HG02763 (cell line): ENCODE measurements around the gene CDK17.
"Not testable (repeated sequence)": the region's sequence is repeated elsewhere in the genome, so short reads cannot be mapped to it uniquely, and the experiment has no call there.

Source experiments
- ATAC-seq: cut with Tn5 transposase; IDR thresholded peaks from one replicate; pipeline ENCODE4 v1.9.1; 2021; ENCODE audit warnings: mild to moderate bottlenecking, moderate library complexity; ENCODE audit not compliant: unreplicated experiment

The CDK17 gene

GRCh38 chr12:96399919-96400630, at the start of gene CDK17:
Gene CDK17, minus strand, starts transcription at chr12:96400439. Its CDS starts 65,603 bp downstream, at chr12:96334836.
- peak; percentile 45 for ATAC-seq

DNA sequence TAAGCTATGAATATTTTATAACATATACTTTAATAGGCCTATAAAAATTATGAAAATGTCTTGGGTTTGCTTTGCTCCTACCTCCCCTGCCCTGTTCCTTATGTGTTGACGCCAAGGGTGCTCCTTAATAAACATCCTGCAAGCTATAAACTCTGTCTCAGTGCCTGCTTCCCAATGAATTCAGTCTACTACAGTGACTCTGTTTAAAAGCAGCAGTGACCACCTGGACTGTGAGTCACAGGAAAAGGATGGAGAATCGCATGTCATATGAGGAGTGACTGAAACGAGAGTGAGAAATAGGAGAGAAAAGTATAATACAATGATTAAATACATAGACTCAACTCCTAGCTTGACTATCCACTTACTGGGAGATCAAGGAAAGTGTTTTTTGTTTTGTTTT, 48.1 kb upstream of the CDK17 start:
- no peak for ATAC-seq

GRCh38 chr12:96447256-96447655, 47.0 kb upstream of the CDK17 start:
- no peak for ATAC-seq

GRCh38 chr12:96445691-96446583, 45.7 kb upstream of the CDK17 start:
- ATAC-seq, result no peak

DNA sequence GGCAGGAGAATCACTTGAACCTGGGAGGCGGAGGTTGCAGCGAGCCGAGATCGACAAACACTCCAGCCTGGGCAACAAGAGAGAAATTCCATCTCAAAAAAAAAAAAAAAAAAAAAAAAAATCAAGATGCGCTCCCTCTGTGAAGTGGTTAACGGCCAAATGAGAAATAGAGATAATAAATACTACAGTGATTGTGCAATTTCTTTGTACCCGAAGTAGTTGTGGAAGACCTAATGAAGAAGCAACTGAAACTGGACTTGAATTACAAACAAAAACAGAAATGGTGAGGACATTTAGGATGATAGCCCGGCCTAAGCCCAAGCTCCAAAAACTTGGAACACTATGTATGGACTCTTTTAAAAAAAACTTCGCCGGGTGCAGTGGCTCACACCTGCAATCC, 44.2 kb upstream of the CDK17 start:
- no peak for ATAC-seq

DNA sequence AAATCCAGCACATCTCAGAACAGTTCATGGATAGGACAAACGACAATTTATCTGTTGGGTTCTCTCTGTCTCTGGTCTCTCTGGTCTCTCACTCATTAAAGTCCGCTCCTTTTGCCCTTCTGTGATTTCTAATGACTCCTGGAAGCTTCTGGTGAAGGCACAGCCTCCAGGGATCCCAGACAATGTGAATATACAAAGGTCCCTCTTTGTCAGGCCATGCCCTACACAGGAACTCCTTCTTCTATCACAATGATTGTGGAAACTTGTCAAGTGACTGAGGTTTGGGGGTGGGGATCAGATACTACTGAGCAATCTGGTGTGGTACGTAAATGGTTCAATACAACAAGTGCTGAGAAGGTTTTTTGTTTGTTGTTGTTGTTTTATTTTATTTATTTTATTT, 42.7 kb upstream of the CDK17 start:
- ATAC-seq, result no peak

DNA sequence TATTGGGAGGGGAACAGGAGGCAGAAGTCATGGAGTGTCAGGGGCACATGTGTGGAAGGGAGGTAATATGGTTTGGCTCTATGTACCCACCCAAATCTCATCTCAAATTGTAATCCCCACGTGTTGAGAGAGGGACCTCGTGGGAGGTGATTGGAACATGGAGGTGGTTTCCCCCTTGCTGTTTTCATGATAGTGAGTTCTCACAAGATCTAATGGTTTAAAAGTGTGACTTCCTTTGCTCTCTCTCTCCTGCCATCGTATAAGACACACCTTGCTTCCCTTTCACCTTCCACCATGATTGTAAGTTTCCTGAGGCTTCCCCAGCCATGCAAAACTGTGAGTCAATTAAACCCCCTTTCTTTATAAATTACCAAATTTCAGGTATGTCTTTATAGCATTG, 41.6 kb upstream of the CDK17 start:
- no peak for ATAC-seq

DNA sequence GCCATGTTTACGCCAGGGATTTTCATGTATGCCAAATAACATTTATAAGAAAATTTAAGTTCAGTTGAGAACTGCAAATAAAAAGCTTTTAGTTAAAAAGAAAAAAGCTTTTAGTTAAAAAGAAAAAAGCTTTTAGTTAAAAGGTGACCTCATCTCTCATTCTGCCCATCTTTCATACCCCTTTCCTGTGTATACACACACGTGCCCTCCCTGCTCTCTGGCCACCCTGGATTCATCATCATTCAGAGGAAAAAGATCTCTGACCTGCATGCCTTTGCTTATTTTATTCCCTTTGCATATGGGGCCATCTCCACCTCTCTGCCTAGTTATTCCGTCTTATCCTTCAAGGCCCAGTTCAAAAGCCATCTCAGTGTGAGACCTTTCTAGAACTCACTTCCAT, 38.1 kb upstream of the CDK17 start:
- ATAC-seq, result no peak

- ATAC-seq, result no peak
Observed at GRCh38 chr12:96437171-96437445, 36.9 kb upstream of the CDK17 start.

- ATAC-seq, result no peak
Observed at GRCh38 chr12:96436366-96437170, 36.3 kb upstream of the CDK17 start.

DNA sequence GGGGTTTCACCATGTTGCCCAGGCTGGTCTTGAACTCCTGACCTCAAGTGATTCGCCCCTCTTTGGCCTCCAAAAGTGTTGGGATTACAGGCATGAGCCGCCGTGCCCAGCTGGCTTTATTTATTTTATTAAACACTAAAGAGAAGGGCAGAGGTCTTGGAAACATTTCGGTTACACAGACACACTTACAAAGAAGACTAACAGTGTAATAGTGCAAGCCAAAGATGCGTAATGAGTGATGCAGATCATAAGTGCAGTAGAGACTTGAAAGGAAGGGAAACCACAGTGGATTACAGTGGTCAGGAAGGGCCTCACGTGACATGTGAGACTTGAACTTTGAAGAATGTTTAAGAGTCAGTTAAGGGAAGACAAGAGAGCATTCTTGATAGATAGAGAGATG, 33.9 kb upstream of the CDK17 start:
- ATAC-seq, result no peak

DNA sequence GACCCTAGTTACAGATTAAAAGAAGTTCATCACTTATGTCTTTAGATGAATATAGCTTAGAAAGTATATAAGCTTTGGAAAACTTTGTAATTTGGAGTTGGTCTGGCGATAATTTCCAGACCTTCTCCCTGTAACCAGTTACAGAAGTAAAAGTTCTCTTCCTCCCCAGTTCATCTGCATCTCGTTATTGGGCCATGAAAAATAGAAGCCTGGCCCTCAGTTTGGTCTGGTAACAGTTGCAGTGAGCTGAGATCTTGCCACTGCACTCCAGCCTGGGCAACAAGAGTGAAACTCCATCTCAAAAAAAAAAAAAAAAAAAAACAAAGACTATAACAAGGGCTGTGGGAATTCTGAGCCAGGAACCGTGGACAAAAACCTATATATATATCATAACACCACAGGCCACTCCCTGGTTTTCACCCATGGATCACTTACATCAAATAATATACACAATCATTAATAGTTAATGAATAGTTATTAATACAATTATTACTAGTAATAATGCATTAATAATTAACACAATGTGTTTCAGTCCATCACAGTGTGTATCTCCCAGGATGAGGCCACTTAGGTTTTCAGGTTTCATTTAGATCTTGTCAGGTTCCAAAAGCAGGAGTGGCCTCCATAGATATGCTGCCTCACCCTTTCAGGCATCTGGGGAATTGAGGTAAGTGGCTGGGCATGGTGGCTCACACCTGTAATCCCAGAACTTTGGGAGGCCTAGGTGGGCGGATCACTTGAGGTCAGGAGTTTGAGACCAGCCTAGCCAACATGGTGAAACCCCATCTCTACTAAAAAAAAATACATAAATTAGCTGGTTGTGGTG, 32.5 kb upstream of the CDK17 start:
- ATAC-seq, result not testable (repeated sequence)

DNA sequence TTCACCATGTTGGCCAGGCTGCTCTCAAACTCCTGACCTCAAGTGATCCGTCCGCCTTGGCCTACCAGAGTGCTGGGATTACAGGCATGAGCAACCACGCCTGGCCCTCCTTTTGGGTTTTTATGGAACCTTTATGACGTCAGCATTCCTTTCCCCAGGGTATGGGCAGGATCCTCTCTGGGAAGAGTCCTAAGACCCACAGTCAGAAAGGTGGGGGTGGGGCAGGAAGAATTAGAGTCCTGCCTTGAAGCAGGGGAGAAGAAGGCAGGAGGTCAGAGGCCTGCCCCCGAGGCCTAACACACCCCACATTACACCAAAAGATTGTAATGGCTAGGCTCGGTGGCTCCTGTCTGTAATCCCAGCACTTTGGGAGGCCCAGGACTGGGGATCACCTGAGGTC, 30.8 kb upstream of the CDK17 start:
- no peak for ATAC-seq

- ATAC-seq, result no peak
Observed at GRCh38 chr12:96427269-96427729, 27.1 kb upstream of the CDK17 start.

- no peak for ATAC-seq
Observed at GRCh38 chr12:96425951-96426350, 25.7 kb upstream of the CDK17 start.

- ATAC-seq, result no peak
Observed at GRCh38 chr12:96425321-96425720, 25.1 kb upstream of the CDK17 start.

GRCh38 chr12:96424601-96425000, 24.4 kb upstream of the CDK17 start:
- no peak for ATAC-seq

DNA sequence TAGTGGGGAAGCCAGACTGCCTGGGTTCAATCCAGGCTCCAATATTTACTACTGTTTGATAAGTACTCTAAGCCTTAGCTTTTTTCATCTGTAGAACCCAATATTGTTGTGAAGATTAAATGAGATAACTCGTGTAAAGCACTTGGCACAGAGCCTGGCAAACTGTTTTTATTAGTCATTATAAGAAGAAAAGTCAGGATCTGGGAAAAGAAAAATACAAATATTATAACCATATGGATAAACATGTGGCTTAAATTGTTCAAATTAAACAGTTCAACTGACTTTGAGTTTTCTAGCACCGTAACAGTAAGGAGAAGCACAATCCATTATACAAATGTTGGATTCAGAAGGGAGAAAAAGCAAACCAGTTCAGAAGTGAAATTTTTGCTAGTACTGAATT, 22.0 kb upstream of the CDK17 start:
- no peak for ATAC-seq

- ATAC-seq, result no peak
Observed at GRCh38 chr12:96421014-96421413, 20.8 kb upstream of the CDK17 start.

GRCh38 chr12:96420277-96420835, 20.1 kb upstream of the CDK17 start:
- no peak for ATAC-seq
